Lung (tissue), 12 donors: ENCODE results near the gene SCGB1A1. TPM values are rescaled to one million over a fixed set of nuclear protein-coding genes. Genes with fewer than 3 reads are reported as not detected.
A peak's percentile ranks its signal among the peaks of the same experiment; 100 is the strongest.

Source experiments
- ATAC-seq: fragments of 200-7000 bp; cut with Tn5 transposase; one replicate; pipeline ENCODE4 v1.9.1; 2020; ENCODE audit warnings: moderate number of reproducible peaks; ENCODE audit not compliant: insufficient read depth, low FRiP score
- DNase-seq, 3 donors: peaks; one replicate each; pipeline ENCODE4 v3.0.0-alpha.2; 2013 to 2017
- H3K27ac ChIP-seq, 2 donors: one replicate each; pipeline ENCODE4 v1.5.1; 2013; ENCODE audit warnings: mild to moderate bottlenecking in 2 of 2, moderate library complexity in 2 of 2, control low read depth in 1 of 2, inconsistent platforms in 1 of 2, low read depth in 1 of 2, low read length in 1 of 2
- H3K27me3 ChIP-seq, 3 donors: one replicate each; pipeline ENCODE4 v1.5.1; 2013; ENCODE audit warnings: low read length in 2 of 3; ENCODE audit not compliant: control insufficient read depth in 3 of 3, insufficient read depth in 3 of 3
- H3K36me3 ChIP-seq, 4 donors: one replicate each; pipeline ENCODE4 v1.5.1; 2013; ENCODE audit warnings: low read length in 4 of 4, mild to moderate bottlenecking in 1 of 4, moderate library complexity in 1 of 4; ENCODE audit not compliant: control insufficient read depth in 4 of 4, insufficient read depth in 4 of 4
- H3K4me1 ChIP-seq, 5 donors: one replicate each; pipeline ENCODE4 v1.5.1; 2013; ENCODE audit warnings: low read length in 5 of 5, mild to moderate bottlenecking in 2 of 5, moderate library complexity in 1 of 5; ENCODE audit not compliant: control insufficient read depth in 5 of 5, insufficient read depth in 5 of 5
- H3K4me3 ChIP-seq: one replicate; pipeline ENCODE4 v1.5.1; 2013; ENCODE audit warnings: mild to moderate bottlenecking, control low read depth, moderate library complexity
- H3K9ac ChIP-seq, 2 donors: one replicate each; pipeline ENCODE4 v1.5.1; 2013; ENCODE audit warnings: low read length in 2 of 2, control low read depth in 1 of 2; ENCODE audit not compliant: insufficient read depth in 1 of 2
- H3K9me3 ChIP-seq, 4 donors: one replicate each; pipeline ENCODE4 v1.5.1; 2013; ENCODE audit warnings: low read length in 3 of 4, mild to moderate bottlenecking in 1 of 4, moderate library complexity in 1 of 4; ENCODE audit not compliant: control insufficient read depth in 4 of 4, insufficient read depth in 3 of 4
- CTCF ChIP-seq: IDR thresholded peaks from 2 replicates; pipeline ENCODE4 v1.5.1; 2012; ENCODE audit warnings: mild to moderate bottlenecking; ENCODE audit errors: control extremely low read depth, extremely low read depth
- WGBS, 2 donors: extraction: QIAGEN DNeasy Blood & Tissue Kit; methylation state at CpG; one replicate each; pipeline ENCODE4 v1.1.7; 2013; 5-methylcytosine and 5-hydroxymethylcytosine counted together
- polyA plus RNA-seq, 2 donors: library from polyadenylated mRNA; stranded (reverse); fragments of 200-250 nt; gene quantifications; one replicate each; pipeline ENCODE4 v1.2.1, GENCODE V29; 2013
- total RNA-seq, 2 donors: library from RNA; depleted of rRNA in 1 of 2; stranded (reverse); fragments of >200 nt in 1 of 2; gene quantifications; one replicate each; pipeline ENCODE4 v1.2.1, GENCODE V29; 2014 to 2021
- donor health status: control.
- donor health status: control.
- donor health status: Bipolar disorder and iron deficiency.
- donor health status: healthy.
- donor health status: DM: yes; HTN: yes; CAD: no.

The SCGB1A1 gene
- total and polyA plus RNA-seq, 4 donors = 16.0 to 6,099 (median 3,995) TPM

DNA sequence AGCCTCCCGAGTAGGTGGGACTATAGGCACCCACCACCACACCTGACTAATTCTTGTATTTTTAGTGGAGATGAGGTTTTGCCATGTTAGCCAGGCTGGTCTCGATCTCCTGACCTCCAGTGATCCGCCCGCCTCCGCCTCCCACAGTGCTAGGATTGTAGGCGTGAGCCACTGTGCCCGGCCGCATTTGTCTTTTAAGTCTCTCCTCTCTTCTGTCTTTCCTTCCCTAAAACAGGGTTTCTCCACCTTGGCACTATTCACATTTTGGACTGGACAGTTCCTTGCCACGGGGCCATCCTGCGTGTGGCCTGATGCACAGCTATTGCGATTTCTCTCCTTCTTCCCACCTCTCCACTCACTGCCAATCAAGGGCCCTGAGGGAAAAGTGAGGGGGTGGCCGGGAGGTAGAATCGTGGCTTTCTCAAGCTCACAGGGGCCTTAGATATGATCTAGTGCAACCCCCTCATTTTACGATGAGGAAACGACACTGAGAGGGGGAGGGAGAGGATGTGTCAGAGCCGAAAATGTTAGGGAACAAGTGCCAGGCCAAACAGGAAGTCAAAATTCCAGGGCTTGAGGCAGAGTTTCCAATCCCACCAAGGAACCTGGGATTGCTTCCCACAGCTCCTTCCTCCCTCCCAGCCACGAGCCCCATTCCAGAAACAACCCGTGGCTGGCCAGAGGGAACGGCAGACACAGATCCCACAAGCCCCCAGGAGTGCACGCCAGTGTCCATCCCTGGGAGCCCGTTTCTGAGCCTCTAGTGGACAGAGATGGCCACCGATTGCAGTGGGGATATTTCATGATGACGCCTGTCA is 21.2 kb downstream of the SCGB1A1 start:
- H3K9me3 ChIP-seq = no peaks in the 10 kb centered on the region
- 46 to 58% methylated on average over 23 of the region's 23 CpGs for WGBS, 2 donors
- TF ChIP-seq CTCF = no peak
- peak overlapping the region; percentile 6 to 90 for H3K27ac ChIP-seq
- peaks cover 0 to 31% (median 14%) of the 10 kb centered on the region in 5 donors for H3K4me1 ChIP-seq
- no peak for ATAC-seq
- no peaks in the 10 kb centered on the region for H3K36me3 ChIP-seq
- H3K27me3 ChIP-seq = no peaks in the 10 kb centered on the region
- peak; percentile 32 to 77 (median 65) for DNase-seq
- H3K4me3 ChIP-seq = no peak overlapping the region
- H3K9ac ChIP-seq = no peak overlapping the region

DNA sequence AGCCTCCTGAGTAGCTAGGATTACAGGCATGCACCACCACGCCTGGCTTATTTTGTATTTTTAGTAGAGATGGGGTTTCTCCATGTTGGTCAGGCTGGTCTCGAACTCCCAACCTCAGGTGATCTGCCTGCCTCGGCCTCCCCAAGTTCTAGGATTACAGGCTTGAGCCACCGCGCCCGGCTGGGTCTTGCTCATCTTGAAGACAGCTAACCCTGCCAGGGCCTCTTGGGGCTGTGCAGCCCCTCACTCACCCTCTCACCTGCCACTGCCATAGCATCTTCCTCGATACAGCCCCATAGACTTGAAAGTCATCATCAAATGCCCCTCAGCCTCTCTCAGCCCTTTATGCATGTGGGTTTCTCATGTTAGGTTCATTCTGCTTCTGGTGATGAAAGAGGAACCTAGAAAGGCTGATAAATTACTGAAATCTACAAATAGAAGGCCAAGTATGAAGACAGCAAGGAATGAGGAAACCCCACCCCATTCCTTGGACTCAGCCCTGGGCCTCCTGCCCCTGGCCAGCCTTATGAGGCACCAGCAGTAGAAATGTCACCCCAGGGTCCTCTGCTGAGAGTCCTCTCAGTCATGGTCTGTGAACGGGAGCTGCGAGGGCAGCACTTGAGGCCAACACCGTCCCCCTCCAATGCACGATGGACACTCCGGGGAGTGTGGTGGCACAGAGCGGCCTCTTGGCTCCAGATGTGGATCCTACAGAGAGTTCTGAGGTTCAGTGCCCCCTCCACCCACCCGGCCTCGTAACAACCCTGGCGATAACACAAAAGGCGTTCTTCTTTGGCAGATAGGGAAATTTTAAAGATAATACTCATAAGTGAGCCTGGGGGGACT is 24.8 kb downstream of the SCGB1A1 start:
- Histone ChIP-seq H3K27ac (peak overlapping the region in 1 of 2 donors; percentile 82), H3K9ac (peak overlapping the region; percentile 75 to 94), H3K27me3 (no peaks in the 10 kb centered on the region), H3K36me3 (no peaks in the 10 kb centered on the region), H3K9me3 (no peaks in the 10 kb centered on the region), H3K4me1 (peaks cover 0 to 35% (median 18%) of the 10 kb centered on the region in 5 donors), H3K4me3 (no peak overlapping the region)
- ATAC-seq (no peak), DNase-seq (no peak)
- 70 to 78% methylated on average over 17 of the region's 17 CpGs for WGBS, 2 donors
- TF ChIP-seq CTCF = no peak

DNA sequence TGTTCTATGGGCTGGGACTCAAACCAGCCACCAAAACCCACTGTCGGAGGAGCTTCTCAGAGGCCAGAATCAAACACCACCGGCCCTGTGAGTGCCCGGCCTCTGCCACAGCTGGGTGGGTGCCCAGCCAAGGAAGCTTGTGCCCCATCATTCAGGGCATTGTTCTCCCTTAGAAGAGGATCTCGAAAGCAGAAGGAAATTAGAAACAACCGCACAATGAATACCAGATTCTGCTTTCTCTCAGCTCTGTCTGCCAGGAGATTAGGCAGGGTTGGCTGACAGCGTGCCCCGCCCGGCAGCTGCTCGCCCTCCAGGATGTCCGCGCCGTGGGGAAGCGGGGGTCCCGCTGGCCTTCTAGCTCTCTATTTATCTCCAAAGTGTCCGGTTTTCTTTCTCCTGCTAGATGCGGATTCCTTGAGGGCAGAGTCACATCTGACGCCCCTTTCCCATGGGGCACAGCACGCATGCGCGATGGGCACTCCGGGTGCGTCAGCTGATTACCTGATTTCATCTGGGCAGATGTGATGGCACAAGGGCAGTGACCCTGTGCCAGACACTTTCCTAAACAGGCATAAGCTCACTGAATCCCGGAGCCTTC is 25.5 kb downstream of the SCGB1A1 start:
- WGBS, 2 donors = 13 to 21% methylated on average over 23 of the region's 23 CpGs
- Histone ChIP-seq H3K36me3 (no peaks in the 10 kb centered on the region), H3K4me1 (peaks cover 0 to 35% (median 18%) of the 10 kb centered on the region in 5 donors), H3K9me3 (no peaks in the 10 kb centered on the region), H3K27me3 (no peaks in the 10 kb centered on the region), H3K4me3 (no peak overlapping the region), H3K27ac (peak overlapping the region; percentile 5 to 82), H3K9ac (peak overlapping the region; percentile 75 to 94)
- no peak for TF ChIP-seq CTCF
- peak; percentile 47 to 85 (median 74) for DNase-seq
- no peak for ATAC-seq
